Measurements from ENCODE around the gene SYDE2.

- TF ChIP-seq BHLHE40 (IDR thresholded peaks at IDR 0.05; ENCODE audit: low read depth, low read length), result no peak
- TF ChIP-seq CTCF (IDR thresholded peaks at IDR 0.05), result no peak
- no peak for TF ChIP-seq RAD21 (conservative IDR thresholded peaks at IDR 0.05 in 1 of 2, IDR thresholded peaks at IDR 0.05 in 1 of 2)
These were observed 12.3 kb downstream of the SYDE2 start for GRCh38 chr1:85188530-85188929.
